ENCODE measurements around the gene TRIML1.

TRIML1 gene, protein sequence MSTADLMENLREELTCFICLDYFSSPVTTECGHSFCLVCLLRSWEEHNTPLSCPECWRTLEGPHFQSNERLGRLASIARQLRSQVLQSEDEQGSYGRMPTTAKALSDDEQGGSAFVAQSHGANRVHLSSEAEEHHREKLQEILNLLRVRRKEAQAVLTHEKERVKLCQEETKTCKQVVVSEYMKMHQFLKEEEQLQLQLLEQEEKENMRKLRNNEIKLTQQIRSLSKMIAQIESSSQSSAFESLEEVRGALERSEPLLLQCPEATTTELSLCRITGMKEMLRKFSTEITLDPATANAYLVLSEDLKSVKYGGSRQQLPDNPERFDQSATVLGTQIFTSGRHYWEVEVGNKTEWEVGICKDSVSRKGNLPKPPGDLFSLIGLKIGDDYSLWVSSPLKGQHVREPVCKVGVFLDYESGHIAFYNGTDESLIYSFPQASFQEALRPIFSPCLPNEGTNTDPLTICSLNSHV

DNA sequence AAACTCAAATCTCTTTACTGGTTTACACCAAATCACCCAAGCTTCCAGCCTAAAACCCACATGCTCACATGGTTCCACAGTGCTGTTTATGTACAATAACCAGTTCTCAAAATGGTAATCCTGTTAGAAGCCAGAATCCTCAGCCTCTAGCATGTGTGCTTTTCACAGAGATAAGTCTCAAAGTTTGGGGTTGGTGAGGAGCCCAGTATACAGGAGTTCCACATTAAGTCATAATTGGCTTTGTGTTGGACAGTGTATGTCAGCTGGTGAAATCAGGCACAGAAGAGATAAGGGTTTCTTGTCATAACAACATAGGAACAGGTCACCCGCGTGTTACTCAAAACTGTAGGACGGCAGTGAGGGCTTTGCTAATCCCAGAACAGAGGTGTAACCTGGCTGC lies at the start of gene TRIML1:
Gene TRIML1, plus strand, starts transcription at position 301 of the 400 bp plus-strand sequence. CDS start 118 bp downstream, outside the sequence.
- DNase-seq (ENCODE audit: low spot score in 2 of 2), result no peak
- Mint-ChIP-seq H3K27ac (no peak within 1 kb of the TSS), H3K36me3 (no peaks in the 10 kb centered on the region), H3K9me3 (peaks cover 6% of the 10 kb centered on the region), H3K4me1 (no peaks in the 10 kb centered on the region), H3K4me3 (no peak within 1 kb of the TSS)
- no peak for ATAC-seq

DNA sequence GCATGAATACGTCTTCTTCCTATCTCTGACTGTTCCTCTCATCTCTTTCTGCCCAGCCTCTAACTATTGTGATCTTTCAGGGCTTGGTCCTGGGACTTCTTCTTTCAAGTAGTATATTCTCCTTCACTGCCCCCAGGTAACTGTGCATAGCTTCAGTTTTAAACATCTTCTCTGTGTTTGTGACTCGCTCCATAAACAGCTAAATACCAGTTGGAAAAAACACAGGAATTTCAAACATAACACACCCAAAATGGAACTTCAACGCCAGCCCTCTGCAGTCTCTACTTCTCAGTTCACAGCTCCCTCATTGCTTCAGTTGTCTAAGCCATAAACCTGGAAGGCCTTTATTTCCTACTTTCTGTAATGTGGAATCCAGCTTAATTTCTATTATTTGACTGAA lies 46.4 kb upstream of the TRIML1 start:
- Mint-ChIP-seq H3K9me3 (peaks cover 14% of the 10 kb centered on the region), H3K4me3 (no peak overlapping the region)

DNA sequence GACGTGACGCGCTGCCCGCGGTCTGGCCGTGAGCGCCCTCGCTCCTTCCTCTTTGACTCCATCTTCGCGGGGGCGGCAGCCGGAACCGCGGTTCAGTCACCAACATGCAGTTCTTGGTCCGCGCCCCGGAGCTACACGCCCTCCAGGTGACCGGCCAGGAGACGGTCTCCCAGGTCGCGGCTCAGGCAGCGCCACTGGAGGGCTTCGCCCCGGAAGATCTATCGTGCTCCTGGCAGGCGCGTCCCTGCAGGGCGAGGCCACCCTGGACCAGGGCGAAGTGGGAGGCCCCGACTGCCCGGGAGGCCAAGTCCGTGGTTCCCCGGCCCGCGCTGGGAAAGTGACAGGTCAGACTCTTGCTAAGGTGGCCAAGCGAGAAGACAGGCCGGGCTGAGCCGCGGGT lies 32.8 kb upstream of the TRIML1 start:
- no peak for DNase-seq (ENCODE audit: low spot score in 2 of 2)
- peaks cover 23% of the 10 kb centered on the region for H3K9me3 Mint-ChIP-seq
- ATAC-seq, result no peak
- no peak overlapping the region for H3K4me3 Mint-ChIP-seq
- no peak overlapping the region for H3K27ac Mint-ChIP-seq
- no peaks in the 10 kb centered on the region for H3K36me3 Mint-ChIP-seq
- H3K4me1 Mint-ChIP-seq, result no peaks in the 10 kb centered on the region

More for the DNA sequence above, 46.4 kb upstream of the TRIML1 start:
- H3K36me3 Mint-ChIP-seq, result peaks cover 6% of the 10 kb centered on the region
- no peaks in the 10 kb centered on the region for H3K4me1 Mint-ChIP-seq
- H3K27ac Mint-ChIP-seq, result no peak overlapping the region
- DNase-seq (ENCODE audit: low spot score in 2 of 2), result no peak
- no peak for ATAC-seq

DNA sequence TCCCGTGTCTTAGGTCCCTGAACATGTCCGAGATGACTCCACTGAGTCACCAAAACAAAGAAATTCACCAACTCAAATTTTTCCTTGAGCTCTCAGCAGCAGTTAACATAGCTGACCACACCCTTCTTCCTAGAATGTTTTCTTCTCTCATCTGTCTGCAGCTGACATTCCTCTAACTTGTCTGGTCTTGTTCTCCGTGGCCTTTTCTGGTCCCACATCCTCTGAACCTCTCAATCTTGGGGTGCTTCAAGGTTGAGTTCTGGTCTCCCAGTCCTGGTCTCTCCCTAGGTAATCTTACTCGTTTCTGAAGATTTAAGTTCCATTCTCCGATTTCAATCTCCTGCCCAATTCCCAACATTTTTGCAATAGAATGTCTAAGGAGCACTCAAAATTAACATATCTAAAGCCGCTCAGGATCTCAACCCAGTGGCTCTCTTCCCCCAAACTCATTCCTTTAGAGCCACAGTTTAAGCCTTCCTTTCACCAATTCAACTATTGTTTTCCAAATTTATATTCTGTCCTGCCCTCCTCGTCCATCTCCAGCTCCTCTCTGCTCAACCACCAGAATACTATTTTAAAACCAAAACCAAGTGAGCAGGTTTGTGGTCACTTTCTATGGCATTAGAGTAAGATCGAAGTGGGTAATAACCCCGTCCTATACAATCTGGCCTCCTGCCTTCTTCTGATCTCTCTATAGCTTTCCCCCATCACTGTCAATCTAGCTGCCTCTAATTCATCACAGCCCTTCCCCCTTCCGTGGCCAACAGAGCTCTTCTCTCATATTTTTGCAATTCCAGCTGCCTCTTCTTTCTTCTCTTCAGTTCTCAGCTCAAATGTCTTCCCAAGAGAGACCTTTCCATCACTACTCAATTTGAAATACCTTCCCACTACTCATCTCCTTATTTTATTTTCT lies 31.1 kb upstream of the TRIML1 start:
- Mint-ChIP-seq H3K9me3 (peaks cover 21% of the 10 kb centered on the region), H3K27ac (no peak overlapping the region), H3K4me1 (no peaks in the 10 kb centered on the region), H3K4me3 (no peak overlapping the region), H3K36me3 (no peaks in the 10 kb centered on the region)
- DNase-seq (ENCODE audit: low spot score in 2 of 2) (no peak), ATAC-seq (no peak)

DNA sequence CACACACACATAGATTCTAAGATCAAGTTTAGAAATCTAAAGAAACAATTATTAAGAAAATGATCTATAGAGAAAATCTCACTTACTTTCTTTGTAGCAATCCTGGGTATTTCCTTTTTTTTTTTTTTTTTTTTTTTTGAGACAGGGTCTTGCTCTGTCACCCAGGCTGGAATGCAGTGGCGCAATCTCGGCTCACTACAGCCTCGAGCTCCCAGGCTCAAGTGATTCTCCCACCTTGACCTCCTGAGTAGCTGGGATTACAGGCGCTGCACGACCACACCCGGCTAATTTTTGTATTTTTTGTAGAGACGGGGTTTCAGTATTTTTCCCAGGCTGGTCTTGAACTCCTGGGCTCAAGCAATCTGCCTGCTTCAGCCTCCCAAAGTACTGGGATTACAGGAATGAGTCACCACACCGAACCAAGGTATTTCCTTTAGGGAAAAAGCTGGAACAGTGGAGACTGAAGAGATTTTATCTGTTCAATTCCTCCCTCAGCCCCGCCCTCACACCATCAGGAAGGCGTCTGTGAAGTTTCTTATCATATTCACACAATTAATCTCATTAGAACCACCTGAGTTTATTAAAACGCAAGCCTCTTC lies 30.0 kb upstream of the TRIML1 start, which contains the start of gene TRIML2:
Gene TRIML2, minus strand, starts transcription at position 447 of the 599 bp plus-strand sequence. CDS start 4,235 bp downstream, outside the sequence.
- no peak within 1 kb of the TSS for H3K4me3 Mint-ChIP-seq
- H3K27ac Mint-ChIP-seq, result no peak within 1 kb of the TSS
- H3K9me3 Mint-ChIP-seq, result peaks cover 15% of the 10 kb centered on the region
- no peak for ATAC-seq
- H3K36me3 Mint-ChIP-seq, result no peaks in the 10 kb centered on the region
- no peaks in the 10 kb centered on the region for H3K4me1 Mint-ChIP-seq
- DNase-seq (ENCODE audit: low spot score in 2 of 2), result no peak

DNA sequence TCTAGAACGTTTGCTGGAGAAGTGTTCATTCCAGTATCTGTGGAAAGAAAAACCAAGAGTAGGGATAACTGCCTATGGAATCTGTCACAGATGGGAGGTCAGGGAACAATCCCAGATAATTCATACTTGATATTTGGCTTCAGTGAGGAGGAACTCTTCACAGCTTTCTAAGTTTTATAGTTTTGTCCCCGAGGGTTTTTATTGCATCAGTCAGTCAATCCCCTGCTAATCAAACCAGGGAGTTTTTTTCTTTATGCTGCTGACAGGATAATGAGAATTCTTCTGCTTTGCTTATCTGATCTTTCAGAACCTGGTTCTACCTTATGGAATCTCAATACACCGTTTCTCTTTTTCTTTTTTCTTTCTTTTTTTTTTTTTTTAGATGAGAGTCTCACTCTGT lies 29.2 kb upstream of the TRIML1 start:
- no peak for DNase-seq (ENCODE audit: low spot score in 2 of 2)
- no peak overlapping the region for H3K4me3 Mint-ChIP-seq
- ATAC-seq, result no peak
- no peak overlapping the region for H3K27ac Mint-ChIP-seq
- peaks cover 12% of the 10 kb centered on the region for H3K9me3 Mint-ChIP-seq
- no peaks in the 10 kb centered on the region for H3K36me3 Mint-ChIP-seq
- no peaks in the 10 kb centered on the region for H3K4me1 Mint-ChIP-seq

DNA sequence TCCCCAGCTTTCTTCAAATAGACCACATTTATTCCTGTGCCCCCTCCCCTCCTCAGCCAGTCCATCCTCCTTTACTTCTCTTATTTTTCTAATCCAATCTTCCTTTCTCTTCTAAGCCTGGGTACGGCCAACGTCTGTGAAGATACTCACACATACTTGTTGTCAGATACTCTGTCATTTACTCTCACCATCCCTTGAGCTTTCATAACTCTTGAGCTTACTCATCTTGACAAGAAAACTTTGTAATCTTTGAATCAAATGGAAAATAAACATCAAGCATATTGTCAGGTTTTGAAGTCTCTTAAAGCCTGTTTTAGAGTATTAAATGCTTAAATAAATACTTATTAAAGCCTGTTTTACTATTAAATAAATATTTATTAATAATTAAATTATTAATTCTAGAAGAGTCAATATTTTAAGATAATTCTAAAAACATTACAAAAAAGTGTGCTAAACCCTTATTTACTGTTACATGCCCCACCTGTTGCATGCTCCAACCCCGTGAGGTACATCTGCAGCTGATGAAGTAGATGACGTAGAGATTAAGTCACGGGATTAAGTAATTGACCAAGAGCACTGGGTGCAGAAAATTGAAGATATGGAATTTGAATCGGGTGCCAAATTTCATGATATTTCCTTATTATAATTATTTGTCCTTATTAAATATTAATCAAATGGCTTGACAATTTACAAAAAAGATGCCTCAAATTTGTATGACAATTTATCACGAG lies 28.3 kb upstream of the TRIML1 start:
- H3K9me3 Mint-ChIP-seq, result peaks cover 12% of the 10 kb centered on the region
- H3K36me3 Mint-ChIP-seq, result no peaks in the 10 kb centered on the region
- DNase-seq (ENCODE audit: low spot score in 2 of 2) (no peak), ATAC-seq (no peak)
- H3K4me1 Mint-ChIP-seq, result no peaks in the 10 kb centered on the region
- no peak overlapping the region for H3K27ac Mint-ChIP-seq
- no peak overlapping the region for H3K4me3 Mint-ChIP-seq

DNA sequence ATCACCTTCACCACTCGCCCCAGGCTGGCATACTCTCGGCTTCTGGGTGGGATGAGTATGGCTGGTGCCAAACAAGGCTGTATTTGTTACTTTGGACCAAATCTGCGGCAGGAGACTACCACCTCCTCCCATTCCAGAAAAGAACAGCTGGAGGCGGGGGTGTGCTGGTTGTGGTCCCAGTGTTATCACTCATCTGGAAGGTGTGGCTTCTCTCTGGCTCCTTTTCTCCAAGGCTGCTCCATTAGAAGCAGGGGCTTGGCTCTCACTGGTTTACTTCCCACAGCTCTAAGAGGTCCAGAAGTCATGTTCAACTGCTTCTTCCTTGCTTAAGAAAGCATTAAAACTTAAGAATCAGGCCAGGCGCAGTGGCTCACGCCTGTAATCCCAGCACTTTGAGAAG lies 27.3 kb upstream of the TRIML1 start:
- Mint-ChIP-seq H3K27ac (no peak overlapping the region), H3K9me3 (peaks cover 13% of the 10 kb centered on the region), H3K36me3 (no peaks in the 10 kb centered on the region), H3K4me1 (no peaks in the 10 kb centered on the region), H3K4me3 (no peak overlapping the region)
- ATAC-seq (no peak), DNase-seq (ENCODE audit: low spot score in 2 of 2) (no peak)

DNA sequence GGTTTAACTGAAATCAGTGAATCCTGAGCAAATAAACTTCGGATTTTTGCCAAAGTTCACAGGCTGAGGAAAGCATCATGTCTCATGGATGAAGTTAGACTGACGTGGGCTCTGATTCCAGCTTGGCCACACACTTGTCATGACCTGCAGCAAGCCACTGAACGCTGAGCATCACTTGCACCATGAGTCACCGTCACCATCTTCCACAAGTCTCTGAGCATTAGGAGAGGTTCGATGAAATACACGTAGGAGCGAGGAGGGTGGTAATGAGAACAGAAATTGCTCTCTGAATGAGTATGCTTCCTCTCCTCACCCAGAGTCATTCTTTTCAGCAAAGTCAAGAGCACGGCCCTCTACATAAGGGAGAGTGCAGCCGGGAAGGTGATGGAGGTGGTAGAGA lies 26.1 kb upstream of the TRIML1 start:
- ATAC-seq (no peak), DNase-seq (ENCODE audit: low spot score in 2 of 2) (no peak)
- H3K4me3 Mint-ChIP-seq, result no peak overlapping the region

DNA sequence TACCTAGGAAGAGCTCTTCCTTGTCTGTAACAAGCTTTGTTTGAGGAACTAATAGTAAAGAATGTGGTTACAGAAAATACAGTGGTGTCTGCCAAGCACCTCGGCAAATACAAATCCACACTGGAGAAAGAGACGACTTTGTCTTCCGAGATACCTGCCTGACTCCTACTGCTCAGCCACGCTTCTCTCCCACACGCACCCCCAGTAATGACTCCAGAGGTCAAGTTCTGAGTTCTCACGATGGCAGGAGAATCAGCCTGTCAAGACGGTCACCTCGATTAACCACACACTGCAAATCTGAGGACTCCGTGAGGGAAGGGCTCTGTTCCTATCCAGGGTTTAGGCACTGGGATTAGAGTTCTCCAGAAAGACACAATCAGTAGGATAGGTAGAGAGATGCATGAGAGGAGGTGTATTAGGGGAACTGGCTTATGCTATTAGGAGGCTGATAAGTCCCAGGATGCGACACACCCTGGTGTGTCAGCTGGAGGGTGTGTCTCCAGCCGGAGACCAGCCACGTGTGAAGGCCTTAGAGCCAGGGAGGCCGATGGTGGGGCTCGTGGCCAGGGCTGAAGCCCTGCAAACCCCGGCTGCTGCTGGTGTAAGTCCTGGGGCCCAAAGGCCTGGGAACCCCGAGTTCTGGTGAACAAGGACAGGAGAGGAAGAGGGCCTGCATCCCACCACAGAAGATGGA lies 21.5 kb upstream of the TRIML1 start:
- no peak overlapping the region for H3K27ac Mint-ChIP-seq
- H3K4me3 Mint-ChIP-seq, result no peak overlapping the region
- H3K36me3 Mint-ChIP-seq, result no peaks in the 10 kb centered on the region
- no peak for DNase-seq (ENCODE audit: low spot score in 2 of 2)
- peaks cover 11% of the 10 kb centered on the region for H3K9me3 Mint-ChIP-seq
- no peaks in the 10 kb centered on the region for H3K4me1 Mint-ChIP-seq
- no peak for ATAC-seq

More for the DNA sequence above, 26.1 kb upstream of the TRIML1 start:
- Mint-ChIP-seq H3K27ac (no peak overlapping the region), H3K9me3 (peaks cover 16% of the 10 kb centered on the region), H3K36me3 (no peaks in the 10 kb centered on the region), H3K4me1 (no peaks in the 10 kb centered on the region)

DNA sequence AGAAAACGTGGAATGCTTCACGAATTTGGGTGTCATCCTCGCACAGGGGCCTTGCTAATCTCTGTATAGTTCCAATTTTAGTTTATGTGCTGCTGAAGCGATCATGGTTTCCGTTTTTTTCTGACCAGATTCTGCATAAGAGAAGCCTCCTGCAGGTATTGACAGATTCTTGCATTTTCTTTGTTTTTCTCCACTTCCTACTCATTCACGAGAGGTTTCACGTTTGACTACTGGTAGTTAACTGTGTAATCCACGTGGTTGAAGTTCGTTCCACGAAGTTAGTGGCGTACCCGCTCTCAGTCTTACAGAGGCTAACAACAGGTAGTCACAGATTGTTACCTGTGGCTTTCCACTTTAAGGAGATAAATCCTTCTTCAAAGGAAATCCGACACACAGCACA lies 17.7 kb upstream of the TRIML1 start:
- no peak overlapping the region for H3K27ac Mint-ChIP-seq
- no peak for ATAC-seq
- H3K4me1 Mint-ChIP-seq, result no peaks in the 10 kb centered on the region
- no peak for DNase-seq (ENCODE audit: low spot score in 2 of 2)
- no peak overlapping the region for H3K4me3 Mint-ChIP-seq
- no peaks in the 10 kb centered on the region for H3K36me3 Mint-ChIP-seq
- peaks cover 16% of the 10 kb centered on the region for H3K9me3 Mint-ChIP-seq

DNA sequence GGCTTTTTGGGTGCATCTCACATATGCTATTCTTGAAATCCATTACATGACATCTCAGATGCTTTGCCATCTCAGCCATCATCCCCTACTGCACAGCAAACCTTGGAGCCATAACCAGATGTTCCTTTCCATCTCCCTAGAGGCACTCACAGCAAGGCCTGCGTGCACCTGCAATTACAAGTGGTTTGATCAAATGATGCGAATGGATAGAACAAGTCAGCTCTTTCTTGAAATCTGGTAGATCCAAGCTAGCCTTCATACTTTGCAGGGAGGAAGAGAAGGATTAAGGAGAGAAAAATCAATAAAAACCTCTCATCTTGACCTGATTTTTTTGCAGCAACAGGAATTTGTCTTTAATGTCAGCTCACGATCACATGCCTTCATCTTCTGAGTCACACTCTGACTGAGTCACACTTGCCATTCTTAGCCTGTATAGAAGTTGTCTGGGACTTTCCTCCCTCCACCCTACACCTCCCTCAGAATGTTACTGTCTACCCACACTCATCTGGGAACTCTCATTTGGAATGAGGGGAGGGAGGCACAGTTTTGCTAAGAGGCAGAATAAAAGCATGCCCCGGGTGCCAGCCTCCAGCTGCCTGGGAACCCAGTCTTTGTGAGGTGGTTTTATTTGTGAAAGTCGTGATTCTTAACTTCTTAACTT lies 11.9 kb upstream of the TRIML1 start:
- ATAC-seq, result no peak
- Mint-ChIP-seq H3K27ac (no peak overlapping the region), H3K4me3 (no peak overlapping the region), H3K9me3 (peaks cover 5% of the 10 kb centered on the region), H3K36me3 (no peaks in the 10 kb centered on the region), H3K4me1 (no peaks in the 10 kb centered on the region)
- no peak for DNase-seq (ENCODE audit: low spot score in 2 of 2)

DNA sequence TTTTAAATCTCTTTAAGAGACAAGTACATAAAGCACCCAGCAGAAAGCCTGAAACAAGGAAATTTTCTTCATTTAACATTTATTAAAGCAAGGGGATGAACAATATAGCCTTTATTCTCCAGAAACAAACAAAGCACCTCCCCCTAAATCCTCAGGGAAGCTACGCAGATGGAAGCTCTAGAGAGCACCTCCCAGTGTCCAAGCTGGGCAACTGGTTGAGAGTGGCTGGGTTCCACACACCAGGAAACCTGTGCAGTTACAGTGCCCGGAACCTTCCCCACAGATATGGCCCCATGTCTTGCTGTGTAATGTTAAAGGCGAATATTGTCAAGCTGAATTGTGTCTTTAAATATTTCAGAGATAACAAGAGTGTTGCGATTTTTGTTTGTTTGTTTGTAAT lies 8.9 kb upstream of the TRIML1 start:
- no peak for DNase-seq (ENCODE audit: low spot score in 2 of 2)
- Mint-ChIP-seq H3K36me3 (no peaks in the 10 kb centered on the region), H3K27ac (no peak overlapping the region), H3K9me3 (peaks cover 7% of the 10 kb centered on the region), H3K4me1 (no peaks in the 10 kb centered on the region), H3K4me3 (no peak overlapping the region)
- ATAC-seq, result no peak

DNA sequence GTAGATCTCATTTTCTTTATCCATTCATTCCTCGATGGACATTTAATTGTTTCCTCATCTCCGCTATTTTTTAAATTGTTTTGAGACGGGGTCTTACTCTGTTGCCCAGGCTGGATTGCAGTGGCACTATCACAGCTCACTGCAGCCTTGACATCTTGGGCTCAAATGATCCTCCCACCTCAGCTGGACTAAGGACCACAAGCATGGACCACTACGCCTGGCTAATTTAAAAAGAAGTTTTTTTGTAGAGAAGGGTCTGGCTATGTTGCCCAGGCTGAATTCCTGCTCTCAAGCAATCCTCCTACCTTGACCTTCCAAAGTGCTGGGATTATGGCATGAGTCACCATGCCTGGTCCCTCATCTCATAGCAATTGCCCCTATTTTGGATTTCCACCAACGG lies 7.0 kb upstream of the TRIML1 start:
- no peak for DNase-seq (ENCODE audit: low spot score in 2 of 2)
- Mint-ChIP-seq H3K36me3 (no peaks in the 10 kb centered on the region), H3K4me1 (no peaks in the 10 kb centered on the region), H3K9me3 (peaks cover 7% of the 10 kb centered on the region), H3K4me3 (no peak overlapping the region), H3K27ac (no peak overlapping the region)
- ATAC-seq, result no peak

All from stimulated activated effector memory CD8-positive, alpha-beta T cell treated with anti-CD3 and anti-CD28 coated beads, Interleukin-12 subunit alpha, Interleukin-12 subunit beta, amount 100 ng/mL, for 72 hours (primary cell).